Stimulated activated naive CD8-positive, alpha-beta T cell treated with anti-CD3 and anti-CD28 coated beads, Interleukin-15, Interleukin-2, amounts not matched to agents 100 U/mL and 50 U/mL, for 24 hours (primary cell): Measurements from ENCODE around the gene CES3.

ENCODE experiments used
- ATAC-seq: fragments of 150-1000 bp; cut with Tn5 transposase; one replicate; pipeline ENCODE4 v1.10.0; 2021
- DNase-seq: peaks from one replicate; pipeline ENCODE4 v3.0.0; 2021

CES3 gene, protein sequence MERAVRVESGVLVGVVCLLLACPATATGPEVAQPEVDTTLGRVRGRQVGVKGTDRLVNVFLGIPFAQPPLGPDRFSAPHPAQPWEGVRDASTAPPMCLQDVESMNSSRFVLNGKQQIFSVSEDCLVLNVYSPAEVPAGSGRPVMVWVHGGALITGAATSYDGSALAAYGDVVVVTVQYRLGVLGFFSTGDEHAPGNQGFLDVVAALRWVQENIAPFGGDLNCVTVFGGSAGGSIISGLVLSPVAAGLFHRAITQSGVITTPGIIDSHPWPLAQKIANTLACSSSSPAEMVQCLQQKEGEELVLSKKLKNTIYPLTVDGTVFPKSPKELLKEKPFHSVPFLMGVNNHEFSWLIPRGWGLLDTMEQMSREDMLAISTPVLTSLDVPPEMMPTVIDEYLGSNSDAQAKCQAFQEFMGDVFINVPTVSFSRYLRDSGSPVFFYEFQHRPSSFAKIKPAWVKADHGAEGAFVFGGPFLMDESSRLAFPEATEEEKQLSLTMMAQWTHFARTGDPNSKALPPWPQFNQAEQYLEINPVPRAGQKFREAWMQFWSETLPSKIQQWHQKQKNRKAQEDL

GRCh38 chr16:66961065-66961744, at the start of gene CES3:
TSS of gene CES3 (plus strand) at chr16:66961266. CDS start at chr16:66961308, 42 bp downstream.
- DNase-seq, result peak; percentile 74
- peak; percentile 94 for ATAC-seq

DNA sequence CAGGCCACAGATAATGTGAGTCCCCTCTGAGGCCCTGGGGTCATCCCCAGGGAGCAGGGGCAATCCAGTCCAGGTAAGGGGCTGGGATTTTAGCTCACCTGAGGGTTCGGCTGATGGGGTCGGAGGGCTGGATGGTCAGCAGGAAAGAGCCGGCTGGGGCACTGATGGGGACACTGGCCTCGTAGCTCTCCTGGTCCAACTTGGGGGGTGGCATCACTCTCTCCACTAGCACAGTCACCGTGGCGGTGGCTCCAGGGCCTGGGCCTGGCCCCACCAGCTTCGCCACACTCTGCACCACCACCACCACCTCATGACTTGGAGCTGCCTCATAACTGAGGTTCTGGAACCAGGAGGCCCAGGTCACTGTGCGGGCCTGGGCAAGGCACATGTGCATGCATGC, 49.3 kb upstream of the CES3 start:
- no peak for DNase-seq
- no peak for ATAC-seq

- no peak for ATAC-seq
- DNase-seq, result no peak
Observed at GRCh38 chr16:66913081-66913480, 48.0 kb upstream of the CES3 start.

GRCh38 chr16:66913711-66914110, 47.4 kb upstream of the CES3 start:
- no peak for ATAC-seq
- no peak for DNase-seq

DNA sequence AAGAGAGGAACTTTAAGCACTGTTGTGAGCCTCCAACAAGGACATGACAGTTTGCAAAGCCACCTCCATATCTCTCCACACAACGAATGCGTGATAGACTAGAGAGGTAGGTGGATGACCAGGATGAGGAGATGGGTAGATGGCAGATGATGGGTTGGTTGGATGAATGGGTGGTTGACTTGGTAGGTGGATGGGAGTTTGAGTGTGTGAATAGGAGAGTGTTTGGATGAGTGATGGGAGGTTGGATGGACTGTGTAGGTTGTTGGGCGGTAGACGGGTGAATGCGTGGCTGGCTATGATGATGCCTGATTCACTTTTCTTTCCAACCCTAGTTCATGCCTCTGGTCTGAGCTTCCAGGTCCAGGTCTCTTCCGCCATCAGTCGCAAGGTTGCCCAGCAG, 46.5 kb upstream of the CES3 start:
- DNase-seq (no peak), ATAC-seq (no peak)

DNA sequence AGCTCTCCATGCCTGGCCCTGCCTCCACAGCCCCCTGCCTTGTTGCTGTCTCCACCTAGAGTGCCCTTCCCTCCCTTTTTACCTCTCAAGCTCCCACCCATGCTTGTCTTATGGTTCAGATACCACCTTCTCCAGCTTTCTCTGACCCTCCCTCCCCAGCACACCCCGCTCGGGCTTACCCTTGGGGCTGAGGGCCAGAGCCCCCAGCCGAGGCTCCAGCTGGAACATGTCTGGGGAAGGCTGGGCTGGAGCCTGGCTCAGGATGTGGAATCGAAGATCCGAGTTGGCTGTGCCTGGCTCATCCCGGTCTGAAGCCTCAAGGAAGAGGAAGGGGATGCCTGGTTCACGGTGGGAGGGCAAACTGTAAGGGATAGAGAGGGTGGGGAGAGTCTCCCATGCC, 46.0 kb upstream of the CES3 start:
- DNase-seq, result no peak
- ATAC-seq, result no peak

DNA sequence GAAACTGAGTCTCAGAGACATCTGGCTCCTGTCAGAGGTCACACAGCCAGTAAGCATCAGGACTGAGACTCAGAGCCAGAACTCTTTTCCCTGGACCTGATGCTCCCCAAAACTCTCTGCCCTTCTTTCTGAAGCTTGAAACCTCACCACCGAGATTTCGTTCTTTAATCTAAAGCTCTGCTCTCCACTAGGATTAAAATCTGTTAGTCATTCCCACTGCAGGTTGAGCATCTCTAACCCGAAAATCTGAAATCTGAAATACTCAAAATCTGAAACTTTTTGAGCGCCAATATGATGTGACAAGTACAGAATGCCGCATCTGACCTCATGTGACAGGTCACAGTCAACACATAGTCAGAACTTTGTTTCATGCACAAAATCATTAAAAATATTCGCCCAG, 44.5 kb upstream of the CES3 start:
- ATAC-seq, result no peak

GRCh38 chr16:66917741-66918140, 43.3 kb upstream of the CES3 start:
- ATAC-seq (no peak), DNase-seq (no peak)

More for the DNA sequence above, 44.5 kb upstream of the CES3 start:
- DNase-seq, result no peak

DNA sequence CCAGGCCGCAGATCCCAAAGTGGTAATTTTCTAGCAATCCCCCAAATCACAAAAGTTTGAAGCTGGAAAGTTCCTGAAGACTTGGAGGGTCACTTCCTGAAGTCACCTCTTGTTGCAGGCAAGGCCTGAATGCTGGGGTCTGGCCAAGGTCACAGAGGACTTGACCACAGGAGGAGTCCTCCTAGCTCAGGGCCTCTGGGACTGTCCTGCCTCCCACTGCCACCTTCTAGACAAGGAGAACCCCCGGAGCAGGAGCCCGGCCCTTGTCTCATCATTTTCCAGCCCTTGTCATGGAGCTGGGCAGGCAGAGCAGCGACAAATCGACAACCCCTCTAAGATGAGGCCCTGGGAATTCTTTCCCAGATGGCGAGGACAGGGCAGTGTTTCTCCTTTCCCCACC, 42.7 kb upstream of the CES3 start:
- no peak for DNase-seq
- no peak for ATAC-seq

DNA sequence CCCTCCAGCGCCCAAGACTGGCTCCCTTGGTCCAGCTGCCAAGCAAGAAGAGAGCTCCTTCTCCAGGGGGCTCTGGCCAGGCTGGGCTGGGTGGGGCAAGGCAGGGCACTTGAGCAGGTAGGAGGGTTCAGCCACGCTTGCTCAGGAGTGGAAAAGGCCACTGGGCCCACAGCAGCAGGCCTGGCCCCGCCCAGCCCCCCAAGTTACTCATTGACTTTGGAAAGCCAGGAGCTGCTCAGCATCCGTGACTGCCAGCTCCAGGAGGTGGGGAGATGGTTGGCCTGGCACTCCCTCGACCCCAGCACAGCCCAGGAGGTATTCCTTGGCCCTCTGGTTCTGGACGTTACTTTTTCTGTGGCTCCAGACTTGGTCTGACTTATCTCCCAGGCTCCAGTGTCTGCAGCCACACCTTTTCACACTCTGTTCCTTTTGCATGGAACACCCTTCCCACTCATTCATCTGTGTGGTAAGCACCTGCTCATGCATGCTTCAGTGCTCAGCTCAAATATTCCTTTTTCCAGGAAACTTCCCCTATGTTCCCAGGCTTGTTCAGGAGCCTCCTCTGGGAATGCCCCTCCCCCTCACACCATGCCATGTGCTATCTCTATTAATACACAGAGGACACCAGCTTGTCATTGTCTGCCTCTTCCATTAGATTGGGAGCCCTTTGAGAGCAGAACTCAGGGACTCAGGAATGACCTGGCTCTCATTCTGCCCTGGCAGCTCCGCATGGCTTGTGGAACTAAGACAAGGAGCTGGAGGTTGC, 42.1 kb upstream of the CES3 start, which contains the start of gene CDH16:
TSS of gene CDH16 (minus strand) at position 83 of the 766 bp plus-strand sequence. CDS start 820 bp downstream, outside the sequence.
- DNase-seq, result no peak
- ATAC-seq, result no peak

- DNase-seq (no peak), ATAC-seq (no peak)
Observed at GRCh38 chr16:66919569-66920298, 41.3 kb upstream of the CES3 start.

GRCh38 chr16:66920299-66920590, 40.8 kb upstream of the CES3 start:
- ATAC-seq, result no peak
- DNase-seq, result no peak

DNA sequence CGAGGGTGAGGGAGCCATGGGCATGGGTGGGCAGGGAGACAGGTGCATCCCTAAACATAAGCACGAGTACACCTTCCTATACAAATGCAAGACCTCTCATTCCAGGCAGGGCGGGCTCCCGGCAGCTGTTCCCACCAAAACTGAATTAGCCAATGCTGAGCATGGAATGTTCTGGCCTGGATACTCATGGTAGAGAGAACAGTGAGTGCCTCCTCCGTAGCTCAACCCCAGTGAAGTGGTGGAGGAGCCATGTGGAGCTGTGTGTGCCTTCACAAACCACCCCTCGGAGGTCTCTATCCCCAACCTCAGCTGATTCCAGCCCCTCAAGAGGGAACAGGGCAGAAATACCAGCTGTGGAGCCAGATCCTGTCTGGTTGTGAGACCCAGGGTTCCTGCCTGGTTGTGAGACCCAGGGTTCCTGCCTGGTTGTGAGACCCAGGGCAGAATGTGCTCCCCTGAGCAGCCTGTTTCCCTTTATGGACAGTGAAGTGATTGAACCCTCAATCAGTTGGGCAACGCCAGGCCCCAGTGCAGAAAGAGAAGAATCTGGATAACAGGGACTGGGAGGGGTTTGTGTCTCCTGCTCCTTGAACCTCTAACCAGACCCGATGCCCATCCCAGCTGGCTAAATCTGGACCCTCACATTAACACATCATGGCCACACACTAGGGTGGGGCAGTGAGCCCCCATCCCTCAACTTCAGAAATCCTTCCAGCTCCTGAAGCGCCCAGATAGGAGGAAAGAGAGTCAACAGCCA, 40.0 kb upstream of the CES3 start:
- no peak for ATAC-seq
- no peak for DNase-seq

- DNase-seq (no peak), ATAC-seq (no peak)
Observed at GRCh38 chr16:66921729-66922450, 39.2 kb upstream of the CES3 start.

GRCh38 chr16:66923247-66923731, 37.8 kb upstream of the CES3 start:
- DNase-seq, result no peak

GRCh38 chr16:66923866-66924265, 37.2 kb upstream of the CES3 start:
- ATAC-seq (no peak), DNase-seq (no peak)

More at GRCh38 chr16:66923247-66923731, 37.8 kb upstream of the CES3 start:
- ATAC-seq, result no peak

DNA sequence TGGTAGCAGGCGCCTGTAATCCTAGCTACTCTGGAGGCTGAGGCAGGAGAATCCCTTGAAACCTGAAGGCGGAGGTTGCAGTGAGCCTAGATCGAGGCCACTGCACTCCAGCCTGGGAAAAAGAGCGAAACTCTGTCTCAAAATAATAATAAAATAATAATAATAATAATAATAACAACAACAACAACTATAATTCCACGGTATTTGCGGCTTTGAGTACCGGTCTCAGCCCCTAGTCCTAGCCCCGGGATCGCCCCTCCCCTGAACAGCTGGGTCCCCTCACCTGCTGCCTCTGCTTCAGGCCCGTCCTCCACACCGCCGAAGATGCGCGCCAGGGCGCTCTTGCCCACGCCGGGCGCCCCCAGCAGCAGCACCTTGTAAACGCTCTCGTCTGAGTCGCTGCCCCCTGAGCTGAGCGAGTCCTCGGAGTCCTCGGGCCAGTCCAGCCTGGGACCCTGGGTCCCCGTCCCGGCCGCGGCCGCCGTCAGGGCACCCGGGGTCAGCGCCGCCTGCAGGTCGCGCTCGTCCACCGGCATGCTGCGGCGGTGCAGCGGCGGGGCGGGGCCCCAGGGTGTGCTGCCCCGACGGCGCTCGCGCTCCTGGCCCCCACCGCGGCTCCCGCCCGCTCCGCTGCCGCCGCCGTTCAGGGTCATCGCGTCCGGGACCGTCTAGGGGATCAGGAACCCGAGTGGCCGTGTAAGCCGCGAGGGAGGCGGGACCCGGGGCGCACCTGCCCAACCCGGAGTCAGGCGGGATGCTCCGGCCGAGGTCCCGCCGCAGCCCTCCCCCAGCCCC, 36.3 kb upstream of the CES3 start:
- ATAC-seq (peak; percentile 48), DNase-seq (peak; percentile 68)

DNA sequence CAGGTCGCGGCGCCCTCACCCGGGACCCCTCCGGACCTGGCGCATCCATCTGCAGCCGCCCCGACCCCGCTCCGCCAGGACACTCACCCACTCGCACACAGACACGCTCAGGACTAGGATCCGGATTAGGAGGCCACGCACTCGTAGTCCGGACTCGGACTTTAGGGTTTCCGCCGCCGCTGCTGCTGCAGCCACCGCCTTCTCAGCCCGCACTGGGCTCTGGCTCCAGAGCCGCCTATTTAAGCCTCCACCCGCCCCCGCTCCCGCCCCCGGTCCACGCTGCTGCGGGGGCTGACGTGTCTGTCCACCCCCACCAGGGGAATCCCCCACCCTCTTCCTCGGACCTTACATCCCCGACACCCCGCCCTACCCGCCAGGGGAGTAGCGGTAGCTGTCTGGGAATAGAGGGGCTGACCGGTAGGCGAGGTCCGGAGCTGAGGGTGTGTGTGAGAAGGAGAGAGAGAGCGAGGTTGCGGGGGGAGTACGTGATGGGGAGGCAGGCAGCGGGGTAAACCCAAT, 35.7 kb upstream of the CES3 start, which contains the start of gene RRAD:
TSS of gene RRAD (minus strand) at position 214 of the 519 bp plus-strand sequence. CDS start 356 bp downstream, outside the sequence.
- no peak for ATAC-seq
- no peak for DNase-seq
